Measurements from ENCODE around the gene NEK7.

The NEK7 gene

DNA sequence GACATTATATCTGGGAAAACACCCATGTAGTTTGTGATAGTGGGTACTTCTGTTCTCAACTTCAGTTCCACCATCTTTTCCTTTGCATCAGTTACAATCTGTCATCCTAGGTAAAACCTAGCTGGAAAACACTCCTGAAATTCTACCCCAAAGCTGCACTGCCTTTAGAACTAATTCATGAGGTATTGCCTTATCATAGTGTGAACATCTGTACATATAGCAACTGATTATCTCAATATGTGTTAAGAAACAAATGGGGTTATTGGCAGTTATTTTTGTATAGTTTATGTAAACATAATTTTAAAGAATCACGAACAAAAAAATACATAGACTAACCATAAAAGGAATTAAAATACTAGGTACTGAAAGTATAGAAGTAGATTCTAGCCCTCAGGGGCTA, 6.4 kb upstream of the NEK7 start:
- Histone ChIP-seq H3K9me2 (replicated peaks; ENCODE audit: insufficient read depth, low read length) (no peaks in the 10 kb centered on the region), H3K27ac (ENCODE audit: low read depth, low read length) (no peak overlapping the region), H4K20me1 (ENCODE audit: low read depth, low read length) (no peaks in the 10 kb centered on the region), H3K4me2 (ENCODE audit: low read depth, low read length, poor library complexity, severe bottlenecking) (no peak overlapping the region), H3K4me3 (ENCODE audit: insufficient read depth, low read length, poor library complexity, severe bottlenecking) (no peak overlapping the region), H3K27me3 (ENCODE audit: low read length) (no peaks in the 10 kb centered on the region), H3F3A (ENCODE audit: insufficient read depth) (no peaks in the 10 kb centered on the region), H3K9me3 (ENCODE audit: insufficient read depth, low read length) (no peaks in the 10 kb centered on the region), H3K9ac (ENCODE audit: low read length) (no peak overlapping the region), H2AFZ (ENCODE audit: low read depth, low read length, severe bottlenecking) (no peak overlapping the region), H3K79me2 (ENCODE audit: insufficient read depth, low read length) (no peaks in the 10 kb centered on the region), H3K36me3 (ENCODE audit: low read length) (no peaks in the 10 kb centered on the region)
- TF ChIP-seq, protein P1, sequence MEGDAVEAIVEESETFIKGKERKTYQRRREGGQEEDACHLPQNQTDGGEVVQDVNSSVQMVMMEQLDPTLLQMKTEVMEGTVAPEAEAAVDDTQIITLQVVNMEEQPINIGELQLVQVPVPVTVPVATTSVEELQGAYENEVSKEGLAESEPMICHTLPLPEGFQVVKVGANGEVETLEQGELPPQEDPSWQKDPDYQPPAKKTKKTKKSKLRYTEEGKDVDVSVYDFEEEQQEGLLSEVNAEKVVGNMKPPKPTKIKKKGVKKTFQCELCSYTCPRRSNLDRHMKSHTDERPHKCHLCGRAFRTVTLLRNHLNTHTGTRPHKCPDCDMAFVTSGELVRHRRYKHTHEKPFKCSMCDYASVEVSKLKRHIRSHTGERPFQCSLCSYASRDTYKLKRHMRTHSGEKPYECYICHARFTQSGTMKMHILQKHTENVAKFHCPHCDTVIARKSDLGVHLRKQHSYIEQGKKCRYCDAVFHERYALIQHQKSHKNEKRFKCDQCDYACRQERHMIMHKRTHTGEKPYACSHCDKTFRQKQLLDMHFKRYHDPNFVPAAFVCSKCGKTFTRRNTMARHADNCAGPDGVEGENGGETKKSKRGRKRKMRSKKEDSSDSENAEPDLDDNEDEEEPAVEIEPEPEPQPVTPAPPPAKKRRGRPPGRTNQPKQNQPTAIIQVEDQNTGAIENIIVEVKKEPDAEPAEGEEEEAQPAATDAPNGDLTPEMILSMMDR (IDR thresholded peaks at IDR 0.05; ENCODE audit: insufficient read depth, low read length, poor library complexity, severe bottlenecking) = no peak
- TF ChIP-seq EZH2phosphoT487 (conservative IDR thresholded peaks at IDR 0.05; ENCODE audit: low read length) = no peak

- Histone ChIP-seq H3K27ac (ENCODE audit: low read depth, low read length) (no peak overlapping the region), H3K9me3 (ENCODE audit: insufficient read depth, low read length) (no peaks in the 10 kb centered on the region), H4K20me1 (ENCODE audit: low read depth, low read length) (no peaks in the 10 kb centered on the region), H3F3A (ENCODE audit: insufficient read depth) (no peaks in the 10 kb centered on the region), H3K4me2 (ENCODE audit: low read depth, low read length, poor library complexity, severe bottlenecking) (no peak overlapping the region), H3K36me3 (ENCODE audit: low read length) (no peaks in the 10 kb centered on the region), H3K79me2 (ENCODE audit: insufficient read depth, low read length) (no peaks in the 10 kb centered on the region), H3K4me3 (ENCODE audit: insufficient read depth, low read length, poor library complexity, severe bottlenecking) (no peak overlapping the region), H2AFZ (ENCODE audit: low read depth, low read length, severe bottlenecking) (no peak overlapping the region), H3K9ac (ENCODE audit: low read length) (no peak overlapping the region), H3K9me2 (replicated peaks; ENCODE audit: insufficient read depth, low read length) (no peaks in the 10 kb centered on the region), H3K27me3 (ENCODE audit: low read length) (no peaks in the 10 kb centered on the region)
- no peak for TF ChIP-seq EZH2phosphoT487 (conservative IDR thresholded peaks at IDR 0.05; ENCODE audit: low read length)
- TF ChIP-seq, protein P1 (IDR thresholded peaks at IDR 0.05; ENCODE audit: insufficient read depth, low read length, poor library complexity, severe bottlenecking) = no peak
Observed at GRCh38 chr1:198151688-198152087, 5.1 kb upstream of the NEK7 start.

DNA sequence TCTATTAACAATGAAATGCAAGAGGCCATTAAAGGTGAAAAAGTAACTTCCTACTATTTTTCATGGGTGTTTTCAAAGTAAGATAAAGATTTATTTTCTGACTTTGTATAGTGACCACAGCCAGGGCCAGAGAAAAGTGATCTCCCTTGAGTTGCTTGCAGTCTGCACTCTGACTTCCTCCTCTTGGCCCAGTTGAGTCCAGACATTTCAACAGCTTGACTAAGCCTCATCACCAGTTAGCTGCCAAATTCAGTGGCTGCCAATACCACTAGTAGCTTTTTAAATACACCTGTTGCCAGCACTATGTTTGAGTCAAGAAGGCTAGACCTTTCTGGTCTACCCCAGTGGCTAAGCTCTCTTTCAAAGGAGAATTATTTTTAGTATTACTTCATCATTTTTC, 3.7 kb upstream of the NEK7 start:
- Histone ChIP-seq H3F3A (ENCODE audit: insufficient read depth) (peaks cover 6% of the 10 kb centered on the region), H2AFZ (ENCODE audit: low read depth, low read length, severe bottlenecking) (no peak overlapping the region), H3K27me3 (ENCODE audit: low read length) (no peaks in the 10 kb centered on the region), H3K9me3 (ENCODE audit: insufficient read depth, low read length) (no peaks in the 10 kb centered on the region), H3K27ac (ENCODE audit: low read depth, low read length) (no peak overlapping the region), H3K4me2 (ENCODE audit: low read depth, low read length, poor library complexity, severe bottlenecking) (no peak overlapping the region), H3K9ac (ENCODE audit: low read length) (no peak overlapping the region), H3K9me2 (replicated peaks; ENCODE audit: insufficient read depth, low read length) (no peaks in the 10 kb centered on the region), H3K79me2 (ENCODE audit: insufficient read depth, low read length) (no peaks in the 10 kb centered on the region), H4K20me1 (ENCODE audit: low read depth, low read length) (no peaks in the 10 kb centered on the region), H3K36me3 (ENCODE audit: low read length) (no peaks in the 10 kb centered on the region), H3K4me3 (ENCODE audit: insufficient read depth, low read length, poor library complexity, severe bottlenecking) (no peak overlapping the region)
- TF ChIP-seq, protein P1 (IDR thresholded peaks at IDR 0.05; ENCODE audit: insufficient read depth, low read length, poor library complexity, severe bottlenecking) = no peak
- TF ChIP-seq EZH2phosphoT487 (conservative IDR thresholded peaks at IDR 0.05; ENCODE audit: low read length) = no peak
